Right lung (tissue), 5 donors: ENCODE data around the gene NOB1. TPM values are rescaled to one million over a fixed set of nuclear protein-coding genes. Genes with fewer than 3 reads are reported as not detected.

Experiments used
- DNase-seq, 2 donors: peaks; one replicate each; pipeline ENCODE4 v3.0.0-alpha.2; 2013
- polyA plus RNA-seq, 5 donors: library from polyadenylated mRNA; unstranded; fragments of 120-200 nt; gene quantifications; one replicate each; pipeline versions ENCODE4 v1.2.1 to v1.2.3, GENCODE V29; 2013; ENCODE audit warnings: inconsistent platforms in 1 of 5, low replicate concordance in 1 of 5; ENCODE audit not compliant: insufficient read length in 5 of 5, insufficient read depth in 1 of 5

NOB1 gene
- polyA plus RNA-seq, 5 donors, result 62.0 to 75.9 (median 66.2) TPM

- no peak for DNase-seq
Observed at GRCh38 chr16:69691980-69692911, 62.5 kb downstream of the NOB1 start.

Other genes starting within 250 kb of the NOB1 start
- gene NFAT5, start 189.0 kb downstream of the NOB1 start, polyA plus RNA-seq, result 10 to 100 TPM; 31.4 to 64.5 (median 56.4) TPM
- 10 to 100 TPM in 4 of 5 donors, 1 to 10 TPM in 1; 9.8 to 29.9 (median 13.5) TPM for gene NQO1, start 28.4 kb downstream of the NOB1 start, polyA plus RNA-seq
- gene WWP2, start 7.4 kb upstream of the NOB1 start, polyA plus RNA-seq, result 10 to 100 TPM; 26.6 to 34.0 (median 30.8) TPM
- gene CLEC18A, start 196.4 kb upstream of the NOB1 start, polyA plus RNA-seq, result 1 to 10 TPM in 1 of 5 donors, under 1 TPM in 4; 0.48 to 1.4 (median 0.89) TPM